DMS 273 treated with DMSO at 0.1 percent for 48 hours (cell line): Measurements from ENCODE around the gene HSD17B10.
"Not testable (repeated sequence)": the region's sequence is repeated elsewhere in the genome, so short reads cannot be mapped to it uniquely, and the experiment has no call there.

Experiments
- DNase-seq: peaks from one replicate; lab custom pipeline; 2025; lab: John Stamatoyannopoulos, UW

HSD17B10 gene

GRCh38 chrX:53437206-53437605, 3.0 kb upstream of the HSD17B10 start:
- DNase-seq = no peak

GRCh38 chrX:53435997-53436396, 1.8 kb upstream of the HSD17B10 start:
- peak; percentile 48 for DNase-seq

GRCh38 chrX:53430231-53430630, 3.9 kb downstream of the HSD17B10 start:
- no peak for DNase-seq

GRCh38 chrX:53429755-53430154, 4.4 kb downstream of the HSD17B10 start:
- no peak for DNase-seq

- peak; percentile 65 for DNase-seq
These were observed 11.3 kb downstream of the HSD17B10 start, which contains the start of gene RIBC1 for GRCh38 chrX:53422861-53423306. RIBC1 (plus strand) TSS chrX:53422873; CDS start chrX:53426277, 3,404 bp downstream.

GRCh38 chrX:53422086-53422860, 11.9 kb downstream of the HSD17B10 start, which contains the start of gene SMC1A:
SMC1A (minus strand) TSS chrX:53422654; CDS start chrX:53422600, 54 bp downstream.
- DNase-seq = peak; percentile 98

- DNase-seq = peak; percentile 47
These were observed 12.4 kb downstream of the HSD17B10 start for GRCh38 chrX:53421772-53422085.

- DNase-seq = no peak
These were observed 13.0 kb downstream of the HSD17B10 start for GRCh38 chrX:53421125-53421524.

GRCh38 chrX:53420351-53420750, 13.8 kb downstream of the HSD17B10 start:
- DNase-seq = not testable (repeated sequence)

- DNase-seq = no peak
These were observed 21.7 kb downstream of the HSD17B10 start for GRCh38 chrX:53412446-53412845.

GRCh38 chrX:53403535-53403934, 30.6 kb downstream of the HSD17B10 start:
- no peak for DNase-seq

- DNase-seq = no peak
These were observed 36.0 kb downstream of the HSD17B10 start for GRCh38 chrX:53398216-53398615.

GRCh38 chrX:53395605-53396298, 38.4 kb downstream of the HSD17B10 start:
- no peak for DNase-seq

- peak; percentile 27 for DNase-seq
These were observed 50.6 kb downstream of the HSD17B10 start for GRCh38 chrX:53383376-53384076.
